GM19455 (cell line): Measurements from ENCODE around the gene PLA1A.

Experiments used
- ATAC-seq: cut with Tn5 transposase; IDR thresholded peaks from one replicate; pipeline ENCODE4 v1.9.1; 2021; ENCODE audit not compliant: unreplicated experiment

PLA1A gene

DNA sequence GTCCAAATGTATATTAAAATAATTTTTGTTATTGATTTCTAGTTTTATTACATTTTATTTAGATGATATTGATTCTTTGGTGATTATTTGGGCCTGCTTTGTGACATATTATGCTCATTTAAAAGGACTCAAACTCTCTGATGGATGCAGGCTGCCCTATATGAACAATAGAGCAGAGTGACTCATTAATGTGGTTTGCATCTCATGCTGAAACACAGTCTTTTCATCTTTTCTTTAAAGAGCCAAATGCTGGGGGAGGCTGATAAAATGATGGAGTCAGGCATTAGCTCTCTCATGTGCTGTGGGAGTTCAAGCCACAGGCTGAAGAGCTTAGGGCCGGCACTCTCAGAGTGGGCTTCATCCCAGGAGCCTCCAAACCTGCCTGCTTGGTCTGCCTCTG lies 7.2 kb downstream of the PLA1A start:
- ATAC-seq: no peak

DNA sequence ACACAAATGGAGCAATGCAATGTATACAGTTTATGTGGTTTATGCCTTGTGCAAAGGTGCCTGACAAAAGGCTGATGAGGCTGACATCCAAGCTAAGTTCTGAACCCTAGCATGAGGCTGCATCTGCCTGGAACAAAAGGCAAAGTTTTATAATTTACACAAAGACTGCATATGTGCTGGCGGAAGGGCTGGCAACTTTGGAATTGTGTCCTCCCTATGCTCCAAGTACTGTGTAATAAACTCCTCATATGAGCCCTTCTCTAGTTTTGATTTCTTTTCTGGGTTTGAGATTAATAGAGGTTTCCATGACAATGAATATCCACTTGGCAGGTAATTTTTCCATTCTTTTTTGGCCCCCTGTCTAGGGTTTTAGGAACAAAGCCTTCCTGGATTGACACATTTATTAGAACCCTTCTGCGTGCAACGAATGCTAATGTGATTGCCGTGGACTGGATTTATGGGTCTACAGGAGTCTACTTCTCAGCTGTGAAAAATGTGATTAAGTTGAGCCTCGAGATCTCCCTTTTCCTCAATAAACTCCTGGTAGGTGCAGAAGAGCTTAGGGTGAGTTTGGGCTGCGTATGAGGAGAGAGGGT lies 10.8 kb downstream of the PLA1A start:
- ATAC-seq: no peak

- no peak for ATAC-seq
These were observed 11.6 kb downstream of the PLA1A start for GRCh38 chr3:119609301-119609700.

DNA sequence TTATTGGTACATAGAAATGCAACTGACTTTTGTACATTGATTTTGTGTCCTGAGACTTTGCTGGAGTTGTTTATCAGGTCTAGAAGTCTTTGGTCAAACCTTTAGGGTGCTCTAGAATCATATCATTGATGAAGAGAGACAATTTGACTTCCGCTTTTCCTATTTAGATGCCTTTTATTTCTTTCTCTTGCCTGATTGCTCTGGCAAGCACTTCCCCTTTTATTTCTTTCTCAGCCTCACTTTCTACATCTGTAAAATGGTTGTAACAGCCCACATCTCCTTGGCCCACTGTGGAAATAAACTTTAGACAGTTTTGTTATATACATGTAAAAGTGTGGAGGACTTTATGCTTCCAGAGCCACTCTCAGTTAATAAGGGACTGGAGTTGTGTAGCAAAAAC lies 14.0 kb downstream of the PLA1A start:
- ATAC-seq: no peak

DNA sequence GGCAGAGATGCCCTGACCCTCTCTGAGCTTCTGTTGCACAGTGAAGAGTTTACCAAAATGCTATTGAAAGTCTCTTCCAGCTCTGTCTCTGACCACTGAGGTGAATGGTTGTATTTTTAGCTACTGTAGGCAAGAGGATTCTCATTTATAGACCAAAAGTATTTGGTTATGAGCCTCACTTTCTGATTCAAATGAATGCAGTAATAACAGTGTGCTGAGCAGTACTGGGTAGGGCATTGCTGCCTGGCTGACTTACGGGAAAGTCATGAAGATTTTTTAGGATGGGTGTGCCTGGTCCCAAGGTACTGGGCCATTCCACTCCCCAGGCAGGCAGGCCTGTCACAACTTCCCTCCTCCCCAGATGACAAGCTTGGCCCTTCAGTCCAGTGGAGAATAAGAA lies 15.5 kb downstream of the PLA1A start:
- ATAC-seq: no peak

DNA sequence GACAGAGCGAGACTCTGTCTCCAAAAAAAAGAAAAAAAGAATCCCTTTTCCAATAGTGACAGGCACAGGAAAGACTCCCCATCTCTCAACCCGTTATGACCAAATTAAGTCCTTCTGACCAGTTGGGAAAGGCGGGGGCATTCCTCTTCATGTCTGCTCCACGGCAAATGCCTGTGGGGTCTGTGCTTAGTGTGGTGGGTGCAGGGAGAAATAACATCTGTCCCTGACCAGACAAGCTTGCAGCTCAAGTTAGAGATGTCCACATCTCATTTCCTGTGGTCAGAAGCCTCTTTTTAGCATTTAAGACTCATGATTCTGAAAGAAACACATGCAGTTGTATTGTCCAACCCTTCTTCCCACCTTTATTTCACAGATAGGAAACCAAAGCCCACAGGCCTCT lies 16.2 kb downstream of the PLA1A start:
- ATAC-seq: no peak

- no peak for ATAC-seq
These were observed 18.4 kb downstream of the PLA1A start for GRCh38 chr3:119616056-119616455.

DNA sequence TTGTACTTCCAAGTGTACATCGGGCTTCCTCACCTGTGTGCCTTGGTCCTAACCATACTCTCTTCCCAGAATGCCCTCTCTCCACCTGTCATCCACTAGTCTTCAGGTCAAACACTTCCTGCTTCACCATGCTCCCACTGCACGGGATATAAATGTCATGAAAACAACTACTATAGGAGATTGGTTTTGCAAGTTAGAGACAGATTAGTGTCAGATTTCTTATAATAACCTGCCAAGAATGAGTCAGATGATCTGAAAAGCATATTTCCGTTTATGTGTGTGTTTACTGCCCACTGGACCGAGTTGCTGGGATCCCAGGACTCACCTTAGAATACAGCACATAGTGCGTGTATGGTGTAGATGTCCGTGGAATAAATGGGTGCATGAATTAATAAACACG lies 21.4 kb downstream of the PLA1A start:
- no peak for ATAC-seq

- no peak for ATAC-seq
These were observed 23.2 kb downstream of the PLA1A start for GRCh38 chr3:119620899-119621298.

DNA sequence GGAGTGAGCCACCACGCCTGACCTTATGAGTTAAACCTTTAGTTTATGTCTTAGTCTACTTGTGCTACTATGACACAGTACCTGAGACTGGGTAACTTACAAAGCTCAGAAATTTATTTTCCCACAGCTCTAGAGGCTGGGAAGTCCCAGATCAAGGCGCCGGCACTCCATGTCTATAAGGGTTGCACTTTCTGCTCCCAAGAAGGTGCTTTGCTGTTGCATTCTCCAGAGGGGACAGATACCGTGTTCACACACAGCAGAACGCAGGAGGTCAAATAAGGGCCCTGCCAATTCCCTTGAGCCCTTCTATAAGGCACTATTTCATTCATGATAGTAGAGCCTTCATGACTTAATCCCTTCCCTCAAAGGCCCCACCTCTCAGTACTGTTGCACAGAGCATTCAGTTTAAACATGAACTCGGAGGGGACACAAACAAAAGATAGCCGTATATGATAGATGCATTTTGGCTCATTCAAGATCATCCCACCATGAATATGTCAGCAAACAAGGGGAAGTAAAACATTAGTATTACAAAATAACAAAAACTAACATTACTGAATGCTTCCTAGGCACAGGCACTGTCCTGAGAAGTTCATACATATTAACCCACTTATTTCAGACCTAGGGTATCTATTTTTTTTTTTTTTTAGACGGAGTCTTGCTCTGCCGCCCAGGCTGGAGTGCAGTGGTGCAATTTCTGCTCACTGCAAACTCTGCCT lies 26.5 kb downstream of the PLA1A start:
- no peak for ATAC-seq

GRCh38 chr3:119625451-119626153 lies 27.9 kb downstream of the PLA1A start:
- no peak for ATAC-seq

DNA sequence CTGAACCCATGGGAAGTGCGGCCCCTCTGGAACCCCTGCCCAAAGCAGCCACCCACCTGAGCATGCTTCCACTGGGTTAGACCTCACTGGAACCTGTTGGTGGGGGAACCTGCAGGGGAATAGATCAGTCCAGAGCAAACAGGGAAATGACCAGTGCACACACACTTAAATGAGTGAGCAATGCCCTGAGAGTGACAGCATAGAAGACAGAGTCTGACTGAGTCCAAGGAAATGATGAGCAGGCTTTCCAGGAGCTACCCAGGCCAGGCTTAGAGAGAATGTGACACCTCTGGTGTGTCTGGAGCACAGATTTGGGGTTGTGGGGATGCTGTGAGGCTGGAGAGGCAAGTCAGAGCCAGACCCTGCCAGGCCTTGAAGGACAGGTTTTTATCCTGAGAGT lies 28.5 kb downstream of the PLA1A start:
- ATAC-seq: no peak

- ATAC-seq: no peak
These were observed 29.8 kb downstream of the PLA1A start for GRCh38 chr3:119627461-119627860.

- ATAC-seq: no peak
These were observed 30.7 kb downstream of the PLA1A start for GRCh38 chr3:119628390-119628789.

GRCh38 chr3:119628816-119629445 lies 31.2 kb downstream of the PLA1A start:
- ATAC-seq: no peak

GRCh38 chr3:119630128-119630879 lies 32.6 kb downstream of the PLA1A start:
- ATAC-seq: no peak

DNA sequence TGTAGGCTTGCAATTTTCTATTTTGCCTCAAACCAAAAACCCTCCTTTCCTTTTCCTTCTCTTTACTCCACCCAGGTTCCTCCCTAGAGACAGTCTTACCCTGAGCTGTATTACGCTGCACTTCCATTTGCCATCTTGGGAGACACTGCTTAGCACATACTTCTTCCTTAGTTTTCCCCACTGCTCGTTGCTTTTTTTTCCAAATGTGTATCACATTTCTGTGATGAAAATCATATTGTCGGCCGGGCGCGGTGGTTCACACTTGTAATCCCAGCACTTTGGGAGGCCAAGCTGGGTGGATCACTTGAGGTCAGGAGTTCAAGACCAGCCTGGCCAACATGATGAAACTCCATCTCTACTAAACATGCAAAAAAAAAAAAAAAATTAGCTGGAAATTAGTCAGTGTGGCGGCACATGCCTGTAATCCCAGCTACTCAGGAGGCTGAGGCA lies 33.2 kb downstream of the PLA1A start:
- no peak for ATAC-seq

DNA sequence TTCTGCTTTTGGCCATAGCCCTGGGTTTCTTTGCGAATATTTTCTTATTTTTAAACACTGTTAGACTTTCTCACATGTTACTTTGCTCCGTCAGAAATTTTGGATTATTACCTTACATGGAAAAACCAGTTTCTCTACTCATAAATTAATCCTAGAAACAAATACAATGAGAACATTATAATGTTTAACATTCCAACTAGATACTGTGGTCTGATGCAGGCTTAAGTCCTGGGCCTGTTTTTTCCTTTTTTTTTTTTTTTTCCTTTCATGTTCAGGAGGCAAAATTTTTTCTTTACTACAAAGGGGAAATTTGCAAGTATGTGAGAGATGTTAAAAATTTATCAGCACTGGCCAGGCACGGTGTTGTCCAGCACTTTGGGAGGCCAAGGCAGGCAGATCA lies 33.8 kb downstream of the PLA1A start:
- no peak for ATAC-seq

- ATAC-seq: no peak
These were observed 34.5 kb downstream of the PLA1A start for GRCh38 chr3:119632216-119632615.

DNA sequence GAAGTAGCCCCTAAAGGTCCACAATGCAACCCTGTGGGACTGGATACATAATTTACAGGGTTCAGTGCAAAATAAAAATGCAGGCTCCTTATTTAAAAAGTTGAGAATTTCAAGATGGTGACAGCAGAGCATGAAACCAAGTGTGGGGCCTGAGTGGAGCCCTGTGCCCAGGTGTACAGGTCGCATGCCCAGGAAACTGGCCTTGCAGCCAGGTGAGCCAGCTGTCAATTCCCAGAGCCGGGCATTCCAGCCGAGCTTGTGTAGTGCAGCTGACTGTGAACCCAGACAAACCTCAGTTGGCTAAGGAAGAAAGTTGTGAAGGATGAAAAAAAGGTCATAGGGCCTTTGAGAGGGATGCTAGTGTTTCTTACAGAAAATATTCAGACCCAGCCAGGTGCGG lies 35.1 kb downstream of the PLA1A start:
- no peak for ATAC-seq

GRCh38 chr3:119635719-119636118 lies 38.0 kb downstream of the PLA1A start:
- ATAC-seq: no peak
